Putamen (tissue), 1 donor: ENCODE results near the gene NBPF12.
A peak's percentile ranks its signal among the peaks of the same experiment; 100 is the strongest.
"Not testable (repeated sequence)": the region's sequence is repeated elsewhere in the genome, so short reads cannot be mapped to it uniquely, and the experiment has no call there.

Experiments
- DNase-seq: peaks from one replicate; pipeline ENCODE4 v3.0.0-alpha.2; 2016; ENCODE audit warnings: low spot score

The NBPF12 gene, protein sequence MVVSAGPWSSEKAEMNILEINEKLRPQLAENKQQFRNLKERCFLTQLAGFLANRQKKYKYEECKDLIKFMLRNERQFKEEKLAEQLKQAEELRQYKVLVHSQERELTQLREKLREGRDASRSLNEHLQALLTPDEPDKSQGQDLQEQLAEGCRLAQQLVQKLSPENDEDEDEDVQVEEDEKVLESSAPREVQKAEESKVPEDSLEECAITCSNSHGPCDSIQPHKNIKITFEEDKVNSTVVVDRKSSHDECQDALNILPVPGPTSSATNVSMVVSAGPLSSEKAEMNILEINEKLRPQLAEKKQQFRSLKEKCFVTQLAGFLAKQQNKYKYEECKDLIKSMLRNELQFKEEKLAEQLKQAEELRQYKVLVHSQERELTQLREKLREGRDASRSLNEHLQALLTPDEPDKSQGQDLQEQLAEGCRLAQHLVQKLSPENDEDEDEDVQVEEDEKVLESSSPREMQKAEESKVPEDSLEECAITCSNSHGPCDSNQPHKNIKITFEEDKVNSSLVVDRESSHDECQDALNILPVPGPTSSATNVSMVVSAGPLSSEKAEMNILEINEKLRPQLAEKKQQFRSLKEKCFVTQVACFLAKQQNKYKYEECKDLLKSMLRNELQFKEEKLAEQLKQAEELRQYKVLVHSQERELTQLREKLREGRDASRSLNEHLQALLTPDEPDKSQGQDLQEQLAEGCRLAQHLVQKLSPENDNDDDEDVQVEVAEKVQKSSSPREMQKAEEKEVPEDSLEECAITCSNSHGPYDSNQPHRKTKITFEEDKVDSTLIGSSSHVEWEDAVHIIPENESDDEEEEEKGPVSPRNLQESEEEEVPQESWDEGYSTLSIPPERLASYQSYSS (N-terminal part only)

DNA sequence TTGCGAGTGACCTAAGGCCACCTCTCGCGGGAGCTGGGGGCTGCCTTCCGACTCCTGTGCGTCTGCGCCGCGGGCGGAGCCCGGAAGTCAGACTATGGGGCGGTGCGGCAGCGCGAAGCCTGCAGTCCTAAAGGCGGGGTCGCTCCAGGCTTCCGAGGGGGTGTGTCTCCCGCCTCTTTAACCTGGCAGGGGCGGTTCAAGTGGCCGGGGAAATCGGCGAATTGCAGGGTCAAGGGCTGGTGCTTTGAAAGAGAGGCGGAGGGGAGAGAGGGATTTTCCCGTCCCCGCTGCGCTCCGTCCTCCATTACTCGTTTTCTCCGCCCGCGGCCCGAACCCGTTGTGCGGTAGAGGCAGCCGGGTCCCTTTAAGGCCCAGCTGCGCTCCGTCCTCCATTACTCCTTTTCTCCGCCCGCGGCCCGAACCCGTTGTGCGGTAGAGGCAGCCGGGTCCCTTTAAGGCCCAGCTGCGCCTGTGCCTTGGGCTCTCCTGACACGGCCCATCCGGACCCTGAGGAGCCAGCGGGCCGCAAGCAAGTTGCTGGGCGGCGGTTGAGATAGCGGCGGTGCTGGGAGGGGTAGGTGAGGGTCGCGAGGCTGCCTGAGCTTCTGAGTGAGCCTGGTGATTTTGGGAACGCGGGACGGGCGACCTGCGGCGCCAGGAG is at the start of gene NBPF12:
Gene NBPF12, plus strand, starts transcription at position 83 of the 661 bp plus-strand sequence. CDS start 21,820 bp downstream, outside the sequence.
- DNase-seq, result peak; percentile 86

DNA sequence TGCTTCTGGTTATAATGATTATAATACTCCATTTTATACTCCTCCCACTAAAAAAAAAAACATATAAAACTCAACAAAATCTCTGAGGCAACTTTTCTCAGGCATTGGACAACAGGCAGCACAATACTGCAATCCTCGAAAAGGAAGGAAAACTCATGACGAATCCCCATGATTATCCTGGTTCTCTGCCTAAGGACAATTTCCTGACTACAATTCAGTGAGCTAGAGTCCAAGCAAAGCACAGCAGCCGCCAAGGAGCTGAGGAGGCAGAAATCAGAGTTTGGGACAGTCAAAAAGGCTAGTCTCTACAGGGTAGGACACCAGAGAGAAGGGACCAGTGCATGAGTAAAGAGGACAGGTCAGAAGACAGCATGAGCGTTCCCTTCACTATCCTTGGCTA is 46.8 kb upstream of the NBPF12 start:
- not testable (repeated sequence) for DNase-seq

DNA sequence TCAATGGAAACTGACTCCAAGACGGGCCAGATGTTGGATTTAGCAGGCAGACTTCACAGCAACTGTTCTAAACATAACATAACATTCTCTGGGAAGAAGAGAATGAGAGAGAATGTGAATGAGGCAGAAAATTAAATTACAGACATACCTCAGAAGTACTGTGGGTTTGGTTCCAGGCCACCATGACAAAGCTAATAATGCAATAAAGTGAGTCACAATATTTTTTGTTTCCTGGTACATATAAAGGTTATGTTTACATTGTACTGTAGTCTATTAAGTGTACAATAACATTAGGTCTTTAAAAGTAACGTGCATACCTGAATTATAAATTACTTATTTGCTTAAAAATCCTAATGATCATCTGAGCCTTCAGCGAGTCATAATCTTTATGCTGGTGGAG is 45.8 kb upstream of the NBPF12 start:
- DNase-seq, result not testable (repeated sequence)

DNA sequence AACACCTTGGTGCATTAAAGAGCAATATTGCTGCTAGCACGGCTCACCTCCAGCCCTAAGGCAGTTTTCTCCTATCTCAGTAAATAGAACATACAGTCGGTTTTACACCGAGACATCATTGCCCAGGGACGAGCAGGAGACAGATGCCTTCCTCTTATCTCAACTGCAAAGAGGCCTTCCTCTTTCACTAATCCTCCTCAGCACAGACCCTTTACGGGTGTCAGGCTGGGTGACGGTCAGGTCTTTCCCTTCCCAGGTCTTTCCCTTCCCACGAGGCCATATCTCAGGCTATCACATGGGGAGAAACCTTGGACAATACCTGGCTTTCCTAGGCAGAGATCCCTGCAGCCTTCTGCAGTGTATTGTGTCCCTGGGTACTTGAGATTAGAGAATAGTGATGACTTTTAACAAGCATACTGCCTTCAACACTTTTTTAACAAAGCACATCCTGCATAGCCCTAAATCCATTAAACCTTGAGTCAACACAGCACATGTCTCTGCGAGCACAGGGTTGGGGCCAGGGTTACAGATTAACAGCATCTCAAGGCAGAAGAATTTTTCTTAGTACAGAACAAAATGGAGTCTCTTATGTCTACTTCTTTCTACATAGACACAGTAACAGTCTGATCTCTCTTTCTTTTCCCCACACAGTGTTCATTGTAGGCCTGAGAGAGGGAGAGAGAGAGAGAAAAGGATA is 30.4 kb upstream of the NBPF12 start:
- not testable (repeated sequence) for DNase-seq

DNA sequence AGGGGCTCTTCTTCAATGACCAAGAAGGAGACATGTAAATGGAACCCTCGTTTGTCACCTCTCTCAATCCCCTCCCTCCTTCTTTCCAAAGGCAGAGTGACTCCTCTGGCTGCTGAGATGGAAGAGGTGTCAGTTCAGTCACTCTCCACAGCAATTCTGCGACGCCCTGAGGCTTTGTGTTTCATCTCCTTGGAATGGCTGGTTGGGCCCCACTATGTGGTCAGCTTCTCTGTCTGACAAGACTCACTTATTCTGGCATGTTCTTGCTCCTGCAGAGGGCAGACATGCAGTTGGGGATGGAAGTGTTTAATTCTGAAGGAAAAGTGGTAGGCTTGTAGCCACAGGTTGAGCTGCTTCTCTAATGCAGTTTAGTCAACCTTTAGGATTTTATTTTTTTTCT is 25.1 kb upstream of the NBPF12 start:
- not testable (repeated sequence) for DNase-seq

DNA sequence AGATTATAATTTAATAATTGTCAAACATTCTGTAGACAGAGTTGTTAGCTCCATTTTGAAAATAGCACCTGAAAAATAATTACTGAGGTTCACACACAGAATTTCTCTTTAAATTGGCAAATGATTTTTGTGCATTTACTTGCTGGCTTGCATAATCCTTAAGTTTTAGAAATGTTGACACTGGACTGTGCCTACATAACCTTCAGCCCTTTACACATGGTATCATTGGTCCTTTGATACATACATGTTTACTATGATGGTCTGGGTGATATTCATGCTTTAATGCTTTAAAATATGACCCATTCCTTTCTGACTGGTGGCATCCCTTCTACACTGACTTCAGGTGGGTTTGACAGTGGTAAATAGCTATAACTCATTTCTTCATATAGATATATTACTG is 17.3 kb upstream of the NBPF12 start:
- DNase-seq, result not testable (repeated sequence)

DNA sequence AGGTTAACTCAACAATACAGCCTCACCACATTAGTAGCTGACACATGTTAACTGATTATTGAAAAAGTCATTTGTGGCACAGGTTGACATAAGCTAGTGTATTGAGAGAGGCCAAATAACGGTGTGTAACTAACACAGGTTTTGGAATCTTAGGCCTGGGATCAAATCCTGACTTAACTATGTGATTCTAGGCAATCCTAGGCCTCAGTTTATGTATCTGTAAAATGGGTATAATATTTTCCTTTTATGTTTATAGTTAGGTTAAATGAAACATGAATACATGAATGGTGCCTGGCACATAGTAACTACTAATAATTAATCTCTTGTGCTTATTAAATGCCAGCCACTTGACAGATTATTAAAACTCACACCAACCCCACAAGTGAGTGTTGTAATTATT is 15.5 kb upstream of the NBPF12 start:
- not testable (repeated sequence) for DNase-seq

DNA sequence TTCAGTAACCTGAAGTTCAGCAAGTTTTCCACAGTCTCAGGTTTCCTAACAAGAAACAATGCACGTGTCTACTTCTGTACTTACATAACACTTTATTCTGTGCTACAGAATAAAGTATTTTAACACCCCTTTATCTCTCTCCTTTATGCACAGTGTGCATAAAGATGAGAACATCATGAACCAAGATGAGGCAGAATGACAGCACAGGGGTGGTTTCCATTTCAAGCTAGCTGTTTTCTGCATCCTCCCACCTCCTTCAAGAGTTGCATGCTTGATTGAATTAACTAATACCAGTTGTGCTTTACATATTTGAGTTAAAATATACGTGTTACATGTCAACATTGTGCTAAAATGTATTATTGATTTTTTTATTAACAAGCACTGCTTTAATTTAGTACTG is 14.0 kb upstream of the NBPF12 start:
- peak; percentile 35 for DNase-seq

DNA sequence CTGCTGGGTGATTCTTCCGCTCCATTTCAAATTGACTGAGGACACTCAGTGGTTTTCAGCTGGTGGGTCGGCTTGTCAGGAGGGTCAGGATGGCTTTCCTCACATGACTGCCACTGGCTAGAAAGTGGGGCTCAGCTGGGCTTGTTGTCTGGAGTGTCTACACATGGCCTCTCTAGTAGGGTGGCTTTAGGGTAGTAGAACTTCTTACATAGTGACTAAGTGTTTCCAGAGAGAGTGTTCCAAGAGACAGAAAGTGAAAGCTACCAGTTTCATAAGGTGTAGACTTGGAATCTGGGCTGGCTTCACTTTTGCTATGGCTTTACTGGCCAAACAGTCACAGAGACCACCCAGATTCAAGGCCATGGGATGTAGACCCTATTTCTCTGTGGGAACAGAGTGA is 11.7 kb upstream of the NBPF12 start:
- DNase-seq, result not testable (repeated sequence)

DNA sequence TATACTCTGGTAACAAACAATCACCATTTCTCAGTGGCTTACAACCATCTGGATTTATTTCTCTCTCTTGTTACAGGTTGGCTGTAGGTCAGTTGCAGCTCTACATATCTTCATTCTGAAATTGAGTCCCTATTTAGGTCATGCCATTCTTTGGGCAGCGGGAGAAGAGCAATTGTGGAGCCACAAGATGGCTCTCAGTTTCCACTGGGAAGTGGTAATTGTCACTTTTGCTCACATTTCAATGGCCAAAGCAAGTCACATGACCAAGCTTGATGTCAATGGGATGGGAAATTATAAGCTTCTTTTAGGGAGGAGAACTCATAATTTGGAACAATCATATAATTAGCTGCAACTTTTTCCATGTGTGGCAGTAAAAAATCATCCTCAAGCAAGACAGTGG is 7.9 kb upstream of the NBPF12 start:
- DNase-seq, result not testable (repeated sequence)

DNA sequence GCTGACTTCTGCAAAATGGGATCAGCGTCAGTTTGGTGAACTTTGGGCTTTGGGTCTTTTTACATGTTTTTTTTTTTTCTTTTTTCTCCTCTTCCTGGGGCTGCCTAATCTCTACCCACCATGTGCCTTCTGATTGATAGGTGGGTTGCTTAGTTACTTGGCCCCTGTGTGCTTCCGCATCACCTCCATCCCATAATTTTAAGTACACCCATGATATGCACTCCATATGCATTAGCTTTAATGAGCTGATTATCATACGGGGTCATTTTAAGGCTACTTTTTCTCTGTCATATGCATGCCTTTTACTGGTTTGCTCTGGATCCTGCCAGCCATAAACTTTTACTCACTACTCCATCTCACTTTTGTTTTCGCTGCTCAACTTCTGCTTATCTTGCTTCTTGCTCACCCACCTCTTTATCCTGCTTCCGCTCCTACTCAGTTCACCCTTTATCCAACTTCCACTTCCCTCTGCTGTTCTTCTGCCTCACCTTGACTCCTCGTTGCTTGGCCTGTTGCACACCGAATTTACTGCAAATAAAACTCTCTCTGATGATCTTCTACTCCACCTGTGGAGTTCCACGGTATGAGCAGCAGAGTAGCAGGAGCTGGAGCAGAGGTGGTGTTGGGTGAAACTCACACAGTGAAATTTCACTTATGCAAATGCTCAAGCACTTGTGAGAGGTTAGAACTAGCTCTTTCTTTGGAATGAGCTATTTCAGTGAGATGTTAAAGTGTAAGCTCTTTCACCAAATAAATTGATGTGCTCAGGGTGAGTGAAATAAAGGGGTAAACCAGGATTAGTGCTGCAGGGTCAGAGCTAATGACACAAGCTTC is 3.5 kb upstream of the NBPF12 start:
- DNase-seq, result not testable (repeated sequence)

DNA sequence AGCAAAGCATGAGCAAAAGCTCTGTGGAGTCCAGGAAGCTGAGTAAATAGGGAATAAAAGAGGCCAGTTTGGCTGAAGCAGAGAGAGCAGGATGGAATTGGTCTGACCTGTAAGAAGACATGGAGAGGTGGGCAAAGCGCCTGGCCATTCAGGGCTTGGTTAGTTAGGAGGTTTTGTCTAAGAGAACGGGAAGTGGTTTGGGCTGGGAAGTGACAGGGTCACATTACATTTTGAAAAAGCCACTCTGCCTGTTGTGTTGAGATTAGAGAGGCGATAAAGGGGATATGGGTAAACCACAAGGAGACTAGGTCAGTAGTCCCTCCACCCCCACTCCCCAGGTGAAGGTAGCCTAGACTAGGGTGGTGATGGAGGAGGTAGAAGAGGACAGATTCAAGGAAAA is 662 bp upstream of the NBPF12 start:
- DNase-seq, result not testable (repeated sequence)

DNA sequence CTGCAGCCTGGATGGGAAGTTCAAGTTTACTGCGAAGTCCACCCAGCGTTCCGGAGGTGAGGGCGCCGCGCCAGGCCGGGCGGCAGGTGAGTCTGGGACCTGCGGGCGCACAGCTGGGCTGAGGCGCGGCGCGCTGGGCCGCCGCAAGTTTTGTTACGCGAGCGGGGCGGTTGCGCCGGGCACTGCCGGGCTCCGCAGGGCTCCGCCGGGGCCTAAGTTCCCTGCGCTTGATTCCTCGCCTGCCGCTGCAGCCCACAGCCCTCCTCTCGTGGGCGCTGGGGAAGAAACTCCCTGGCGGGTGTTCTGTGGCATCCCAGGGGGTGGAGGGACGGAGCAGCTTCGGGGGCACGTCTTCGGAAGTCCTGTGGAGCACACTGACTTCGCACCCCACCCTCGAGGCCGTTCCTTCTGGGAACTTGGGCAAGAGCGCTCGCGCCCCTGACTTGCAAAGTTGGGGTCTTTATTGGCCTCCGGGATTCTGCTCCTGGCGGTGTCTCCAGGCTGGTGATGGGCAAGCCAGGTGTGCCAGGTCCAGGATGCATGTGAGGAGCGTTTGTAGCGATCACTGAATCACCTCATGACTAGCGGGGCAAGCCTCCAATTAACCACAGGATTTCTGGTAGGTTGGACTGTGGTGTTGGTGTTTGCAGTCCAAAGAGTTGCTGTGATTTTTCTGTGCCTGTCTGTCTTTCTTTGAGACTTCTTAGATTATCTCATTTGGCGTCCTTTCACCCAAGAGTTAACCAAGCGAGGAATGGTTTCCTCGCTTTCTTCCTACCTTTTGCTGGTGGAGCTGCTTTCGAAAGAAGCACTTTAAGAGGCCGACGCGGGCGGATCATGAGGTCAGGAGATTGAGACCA is 1.0 kb downstream of the NBPF12 start:
- not testable (repeated sequence) for DNase-seq

DNA sequence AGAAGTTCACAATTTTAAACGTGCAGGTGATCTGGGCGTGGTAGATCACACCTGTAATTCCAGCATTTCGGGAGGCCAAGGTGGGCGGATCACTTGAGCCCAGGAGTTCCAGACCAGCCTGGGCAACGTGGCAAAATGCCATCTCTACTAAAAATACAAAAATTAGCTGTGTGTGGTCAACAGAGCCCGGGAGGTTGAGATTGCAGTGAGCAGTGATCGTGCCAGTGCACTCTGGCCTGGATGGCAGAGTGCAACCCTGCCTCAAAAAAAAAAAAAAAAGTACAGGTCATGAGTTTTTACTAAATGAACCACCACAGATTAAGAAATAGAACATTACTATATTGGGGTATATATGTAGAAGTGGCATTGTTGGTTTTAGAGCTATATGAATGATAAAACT is 2.2 kb downstream of the NBPF12 start:
- DNase-seq, result not testable (repeated sequence)

DNA sequence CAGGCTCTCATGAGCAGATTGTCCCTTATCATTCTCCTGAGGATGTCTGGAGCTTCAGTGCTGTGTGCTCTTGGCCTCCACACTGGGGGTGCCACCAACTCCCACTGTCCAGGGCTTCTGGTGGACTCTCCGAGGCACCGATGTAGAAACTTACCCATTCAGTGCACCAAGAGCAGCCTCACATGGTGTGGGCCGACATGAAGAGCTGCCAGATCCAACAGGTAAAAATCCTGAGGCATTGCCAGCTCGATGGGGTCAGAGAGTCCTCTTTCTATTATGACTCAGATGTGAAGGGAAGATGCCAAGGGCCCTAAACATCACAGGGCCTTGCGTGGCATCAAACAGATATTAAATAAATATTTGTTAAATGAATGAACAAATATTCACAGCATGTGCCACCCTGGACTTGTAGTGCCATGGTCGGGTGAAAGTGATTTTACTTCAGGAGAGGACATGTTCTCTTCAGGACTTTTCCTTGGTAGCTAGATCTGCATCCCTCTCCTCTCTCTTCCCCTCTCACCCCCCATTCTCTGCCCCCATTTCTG is 5.3 kb downstream of the NBPF12 start:
- DNase-seq, result not testable (repeated sequence)

DNA sequence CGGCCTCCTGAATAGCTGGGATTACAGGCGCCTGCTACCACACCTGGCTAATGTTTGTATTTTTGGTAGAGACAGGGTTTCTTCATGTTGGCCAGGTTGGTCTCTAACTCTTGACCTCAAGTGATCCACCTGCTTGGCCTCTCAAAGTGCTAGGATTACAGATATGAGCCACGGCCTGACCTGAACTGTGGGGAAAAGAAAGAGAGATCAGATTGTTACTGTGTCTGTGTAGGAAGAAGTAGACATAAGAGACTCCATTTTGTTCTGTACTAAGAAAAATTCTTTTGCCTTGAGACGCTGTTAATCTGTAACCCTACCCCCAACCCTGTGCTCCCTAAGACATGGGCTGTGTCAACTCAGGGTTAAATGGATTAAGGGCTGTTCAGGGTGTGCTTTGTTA is 10.0 kb downstream of the NBPF12 start:
- DNase-seq, result not testable (repeated sequence)

DNA sequence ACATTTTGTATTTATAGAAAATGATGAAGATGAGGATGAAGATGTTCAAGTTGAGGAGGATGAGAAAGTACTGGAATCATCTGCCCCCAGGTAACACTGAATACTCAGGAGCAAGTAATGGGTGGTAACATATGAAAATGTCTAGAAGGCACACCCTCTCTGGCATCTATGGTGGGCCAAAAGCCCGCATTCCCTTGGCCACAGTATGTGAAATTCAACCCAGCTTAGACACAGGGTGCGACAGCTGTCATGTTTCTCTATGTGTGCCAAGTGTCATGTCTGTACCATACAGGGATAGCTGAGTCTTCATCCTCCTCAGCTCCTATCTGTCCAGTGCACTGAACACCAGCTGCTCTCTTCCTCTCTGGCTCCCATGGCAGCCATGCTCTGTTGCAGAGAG is 26.2 kb downstream of the NBPF12 start:
- not testable (repeated sequence) for DNase-seq

DNA sequence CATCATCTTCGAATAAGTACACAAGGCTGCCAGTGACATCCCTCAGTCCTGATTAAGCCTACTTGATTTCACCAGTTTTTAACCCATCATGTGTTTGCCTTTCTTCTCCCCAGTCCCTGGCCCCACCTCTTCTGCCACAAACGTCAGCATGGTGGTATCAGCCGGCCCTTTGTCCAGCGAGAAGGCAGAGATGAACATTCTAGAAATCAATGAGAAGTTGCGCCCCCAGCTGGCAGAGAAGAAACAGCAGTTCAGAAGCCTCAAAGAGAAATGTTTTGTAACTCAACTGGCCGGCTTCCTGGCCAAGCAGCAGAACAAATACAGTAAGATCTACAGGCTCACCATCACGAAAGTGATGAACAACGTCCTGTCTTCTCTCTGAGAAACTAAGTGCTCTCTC is 28.2 kb downstream of the NBPF12 start:
- not testable (repeated sequence) for DNase-seq

DNA sequence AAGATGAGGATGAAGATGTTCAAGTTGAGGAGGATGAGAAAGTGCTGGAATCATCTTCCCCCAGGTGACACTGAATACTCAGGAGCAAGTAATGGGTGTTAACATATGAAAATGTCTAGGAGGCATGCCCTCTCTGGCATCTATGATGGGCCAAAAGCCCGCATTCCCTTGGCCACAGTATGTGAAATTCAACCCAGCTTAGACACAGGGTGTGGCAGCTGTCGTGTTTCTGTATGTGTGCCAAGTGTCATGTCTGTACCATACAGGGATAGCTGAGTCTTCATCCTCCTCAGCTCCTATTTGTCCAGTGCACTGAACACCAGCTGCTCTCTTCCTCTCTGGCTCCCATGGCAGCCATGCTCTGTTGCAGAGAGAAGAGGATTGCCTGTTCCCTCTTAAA is 32.5 kb downstream of the NBPF12 start:
- not testable (repeated sequence) for DNase-seq
